GM13977 (cell line): ENCODE measurements around the gene STX11.

Experiments
- DNase-seq: peaks from one replicate; pipeline ENCODE4 v3.0.0; 2012; ENCODE audit warnings: low spot score
- in situ Hi-C: fragments of 300-500 bp; cut with MboI; formaldehyde crosslinking; loops from one replicate; pipeline ENCODE4 v1.12.0; 2022; ENCODE audit warnings: low sequenced_read_pairs, low pct_unique_long_range_greater_than_20kb, mixed read lengths, inconsistent platforms; ENCODE audit not compliant: unreplicated experiment
- TF ChIP-seq, protein P1 (sequence below): IDR thresholded peaks from 2 replicates; pipeline ENCODE4 v1.5.1; 2012; ENCODE audit warnings: mild to moderate bottlenecking, control low read depth; ENCODE audit not compliant: insufficient read depth; ENCODE audit errors: extremely low read depth, missing control alignments

STX11 gene

GRCh38 chr6:144195671-144196270, 45.5 kb downstream of the STX11 start:
- DNase-seq = no peak
- TF ChIP-seq, protein P1, sequence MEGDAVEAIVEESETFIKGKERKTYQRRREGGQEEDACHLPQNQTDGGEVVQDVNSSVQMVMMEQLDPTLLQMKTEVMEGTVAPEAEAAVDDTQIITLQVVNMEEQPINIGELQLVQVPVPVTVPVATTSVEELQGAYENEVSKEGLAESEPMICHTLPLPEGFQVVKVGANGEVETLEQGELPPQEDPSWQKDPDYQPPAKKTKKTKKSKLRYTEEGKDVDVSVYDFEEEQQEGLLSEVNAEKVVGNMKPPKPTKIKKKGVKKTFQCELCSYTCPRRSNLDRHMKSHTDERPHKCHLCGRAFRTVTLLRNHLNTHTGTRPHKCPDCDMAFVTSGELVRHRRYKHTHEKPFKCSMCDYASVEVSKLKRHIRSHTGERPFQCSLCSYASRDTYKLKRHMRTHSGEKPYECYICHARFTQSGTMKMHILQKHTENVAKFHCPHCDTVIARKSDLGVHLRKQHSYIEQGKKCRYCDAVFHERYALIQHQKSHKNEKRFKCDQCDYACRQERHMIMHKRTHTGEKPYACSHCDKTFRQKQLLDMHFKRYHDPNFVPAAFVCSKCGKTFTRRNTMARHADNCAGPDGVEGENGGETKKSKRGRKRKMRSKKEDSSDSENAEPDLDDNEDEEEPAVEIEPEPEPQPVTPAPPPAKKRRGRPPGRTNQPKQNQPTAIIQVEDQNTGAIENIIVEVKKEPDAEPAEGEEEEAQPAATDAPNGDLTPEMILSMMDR = no peak
- in situ Hi-C loops = no loop called here

- in situ Hi-C loops = no loop called here
- TF ChIP-seq, protein P1 = no peak
- no peak for DNase-seq
Measured at GRCh38 chr6:144197919-144198318, 47.6 kb downstream of the STX11 start.

- in situ Hi-C loops = loop anchor here (25.0 kb wide), 1 partner anchor 641 kb away; no protein-coding TSS in a partner anchor
- no peak for DNase-seq
- TF ChIP-seq, protein P1 = no peak
Measured at GRCh38 chr6:144202879-144203468, 52.7 kb downstream of the STX11 start.

DNA sequence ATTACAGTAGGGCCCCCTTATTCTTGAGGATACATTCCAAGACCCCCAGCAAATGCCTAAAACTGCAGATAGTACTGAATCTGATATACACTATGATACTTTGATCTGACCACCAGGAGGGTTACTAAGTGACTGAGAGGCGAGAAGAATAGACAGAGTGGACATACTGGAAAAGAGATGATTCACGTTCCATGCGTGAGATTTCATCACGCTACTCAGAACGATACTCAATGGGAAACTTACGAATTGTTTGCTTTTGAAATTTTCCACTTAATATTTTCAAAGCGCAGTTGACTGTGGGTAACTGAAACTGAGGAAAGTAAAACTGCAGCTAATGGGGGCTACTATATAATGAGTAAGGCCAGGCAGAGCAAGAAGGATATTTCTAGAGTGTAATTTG, 60.8 kb downstream of the STX11 start:
- TF ChIP-seq, protein P1 = no peak
- in situ Hi-C loops = loop anchor here (10.0 to 25.0 kb wide), 2 partner anchors 116 to 649 kb away; partner anchors contain the start of gene SF3B5
- DNase-seq = no peak

DNA sequence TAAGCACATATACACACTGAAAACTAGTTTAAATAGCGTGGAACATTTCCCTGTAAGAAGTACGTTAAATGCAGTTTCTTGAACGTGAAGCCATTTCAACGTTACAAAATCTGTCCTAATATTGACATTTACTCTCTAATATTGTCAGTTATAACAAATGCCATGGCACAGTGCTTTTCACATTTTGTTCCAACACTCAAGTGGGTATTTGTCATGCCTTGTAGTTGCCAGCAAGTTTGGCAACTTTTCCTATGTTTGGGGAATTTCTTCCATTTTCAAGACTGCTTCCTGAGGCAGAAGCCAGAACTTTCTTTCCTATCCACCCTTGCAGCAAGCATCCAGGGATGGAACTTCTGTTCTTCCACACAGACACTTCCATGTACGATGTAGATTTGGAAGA, 63.0 kb downstream of the STX11 start:
- in situ Hi-C loops = loop anchor here (10.0 to 25.0 kb wide), 2 partner anchors 119 to 651 kb away; partner anchors contain the start of gene SF3B5

DNA sequence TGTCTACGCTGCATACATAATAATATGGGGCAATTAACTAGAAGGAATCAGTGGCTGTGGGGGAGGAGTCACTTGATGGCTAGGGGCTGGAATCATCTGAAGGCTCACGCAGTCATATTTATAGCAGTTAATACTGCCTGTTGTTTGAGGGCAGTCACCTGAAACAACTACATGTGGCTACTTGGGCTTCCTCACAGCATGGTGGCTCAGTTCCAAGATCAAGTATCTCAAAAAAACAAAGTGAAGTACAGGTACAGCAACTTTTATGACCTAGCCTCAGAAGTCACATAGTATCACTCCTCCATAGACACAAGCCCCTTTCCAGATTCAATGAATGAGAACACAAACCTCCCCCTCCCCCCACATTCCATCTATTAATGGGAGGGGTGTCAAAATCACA, 63.7 kb downstream of the STX11 start:
- DNase-seq = no peak
- in situ Hi-C loops = loop anchor here (10.0 to 25.0 kb wide), 2 partner anchors 119 to 652 kb away; partner anchors contain the start of gene SF3B5
- TF ChIP-seq, protein P1 = no peak

More for the DNA sequence above, 63.0 kb downstream of the STX11 start:
- no peak for DNase-seq
- TF ChIP-seq, protein P1 = no peak
